GM12875 (cell line): ENCODE data around the gene POLE2.

ENCODE experiments used
- H3K4me3 ChIP-seq: one replicate; pipeline ENCODE4 v1.5.1; 2011; ENCODE audit warnings: low read depth, low read length, control low read depth
- CTCF ChIP-seq: IDR thresholded peaks from 2 replicates; pipeline ENCODE4 v1.5.1; 2011; ENCODE audit warnings: low read depth, mild to moderate bottlenecking, control low read depth, inconsistent platforms, low read length, moderate library complexity, borderline replicate concordance; ENCODE audit not compliant: insufficient read depth

POLE2 gene

GRCh38 chr14:49634547-49635334 is 53.3 kb downstream of the POLE2 start, which contains the start of gene DNAAF2:
Gene DNAAF2, minus strand, starts transcription at chr14:49635244. Its CDS starts 95 bp downstream, at chr14:49635149.
- H3K4me3 ChIP-seq, result peak within 1 kb of the TSS; percentile 70
- TF ChIP-seq CTCF, result no peak

GRCh38 chr14:49633640-49634546 is 54.1 kb downstream of the POLE2 start:
- peak overlapping the region; percentile 70 for H3K4me3 ChIP-seq
- peak; percentile 87 for TF ChIP-seq CTCF

GRCh38 chr14:49623941-49624839 is 63.8 kb downstream of the POLE2 start:
- TF ChIP-seq CTCF, result no peak
- no peak overlapping the region for H3K4me3 ChIP-seq

DNA sequence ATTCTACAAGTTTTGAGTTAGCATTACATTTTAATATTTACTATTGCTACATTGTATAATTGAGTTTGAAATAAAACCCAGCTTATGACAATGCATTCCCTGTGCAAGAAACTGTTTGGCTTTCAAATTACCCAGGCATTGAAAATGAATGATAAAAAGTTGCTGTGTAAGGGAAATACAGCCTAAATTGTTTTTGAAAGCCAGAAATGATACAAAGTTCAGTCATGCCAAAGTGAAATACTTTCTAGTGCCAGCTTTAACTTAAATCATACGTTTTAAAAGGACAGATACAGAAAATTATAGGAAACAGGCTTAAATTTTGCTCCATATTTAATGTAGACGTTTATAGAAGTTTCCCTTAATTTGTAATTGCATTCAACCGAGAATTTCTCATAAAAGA is 64.6 kb downstream of the POLE2 start:
- no peak overlapping the region for H3K4me3 ChIP-seq

GRCh38 chr14:49622022-49622607 is 65.9 kb downstream of the POLE2 start:
- no peak for TF ChIP-seq CTCF
- H3K4me3 ChIP-seq, result peak overlapping the region; percentile 95

More for the DNA sequence above, 64.6 kb downstream of the POLE2 start:
- no peak for TF ChIP-seq CTCF

DNA sequence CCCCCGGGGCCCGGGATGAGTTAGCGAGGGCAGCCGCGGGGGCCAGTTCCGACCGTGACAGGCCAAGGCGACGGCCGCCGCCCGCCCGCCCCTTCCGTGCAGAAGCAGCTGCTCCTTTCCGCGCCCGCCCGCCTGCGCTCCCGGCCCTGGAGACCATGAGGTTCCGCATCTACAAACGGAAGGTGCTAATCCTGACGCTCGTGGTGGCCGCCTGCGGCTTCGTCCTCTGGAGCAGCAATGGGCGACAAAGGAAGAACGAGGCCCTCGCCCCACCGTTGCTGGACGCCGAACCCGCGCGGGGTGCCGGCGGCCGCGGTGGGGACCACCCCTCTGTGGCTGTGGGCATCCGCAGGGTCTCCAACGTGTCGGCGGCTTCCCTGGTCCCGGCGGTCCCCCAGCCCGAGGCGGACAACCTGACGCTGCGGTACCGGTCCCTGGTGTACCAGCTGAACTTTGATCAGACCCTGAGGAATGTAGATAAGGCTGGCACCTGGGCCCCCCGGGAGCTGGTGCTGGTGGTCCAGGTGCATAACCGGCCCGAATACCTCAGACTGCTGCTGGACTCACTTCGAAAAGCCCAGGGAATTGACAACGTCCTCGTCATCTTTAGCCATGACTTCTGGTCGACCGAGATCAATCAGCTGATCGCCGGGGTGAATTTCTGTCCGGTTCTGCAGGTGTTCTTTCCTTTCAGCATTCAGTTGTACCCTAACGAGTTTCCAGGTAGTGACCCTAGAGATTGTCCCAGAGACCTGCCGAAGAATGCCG is 66.7 kb downstream of the POLE2 start:
- TF ChIP-seq CTCF, result no peak
- peak overlapping the region; percentile 95 for H3K4me3 ChIP-seq
